Nephron progenitor cell (in vitro differentiated cells): ENCODE results near the gene VAPA.
"Not testable (repeated sequence)": the region's sequence is repeated elsewhere in the genome, so short reads cannot be mapped to it uniquely, and the experiment has no call there.

Experiments used
- DNase-seq: peaks from one replicate; pipeline ENCODE4 v3.0.0; 2021
- H3K27ac Mint-ChIP-seq: 2 replicates; pipeline ENCODE4 v1.8.0; 2021; ENCODE audit warnings: mild to moderate bottlenecking, moderate library complexity, mixed read lengths
- H3K27me3 Mint-ChIP-seq: 2 replicates; pipeline ENCODE4 v1.8.0; 2021; ENCODE audit warnings: mild to moderate bottlenecking, low read depth, mixed read lengths; ENCODE audit not compliant: poor library complexity
- H3K36me3 Mint-ChIP-seq: 2 replicates; pipeline ENCODE4 v1.8.0; 2021; ENCODE audit warnings: low read depth, mixed read lengths
- H3K4me1 Mint-ChIP-seq: 2 replicates; pipeline ENCODE4 v1.8.0; 2021; ENCODE audit warnings: mixed read lengths
- H3K4me3 Mint-ChIP-seq: 2 replicates; pipeline ENCODE4 v1.8.0; 2021; ENCODE audit warnings: mild to moderate bottlenecking, moderate library complexity, mixed read lengths
- H3K9me3 Mint-ChIP-seq: 2 replicates; pipeline ENCODE4 v1.8.0; 2021; ENCODE audit warnings: mild to moderate bottlenecking, moderate library complexity, mixed read lengths
- CTCF ChIP-seq: fragments of 200-600 bp; sonication (generic); IDR thresholded peaks from 2 replicates; pipeline ENCODE4 v1.5.0; 2021; ENCODE audit warnings: antibody characterized with exemption

Gene VAPA

GRCh38 chr18:9890957-9891356, 22.9 kb upstream of the VAPA start:
- Mint-ChIP-seq H3K27me3 (peaks cover 8% of the 10 kb centered on the region), H3K36me3 (no peaks in the 10 kb centered on the region), H3K9me3 (no peaks in the 10 kb centered on the region), H3K27ac (no peak overlapping the region), H3K4me3 (no peak overlapping the region), H3K4me1 (peaks cover 6% of the 10 kb centered on the region)
- no peak for TF ChIP-seq CTCF
- no peak for DNase-seq

- not testable (repeated sequence) for H3K27me3 Mint-ChIP-seq, DNase-seq, H3K4me3 Mint-ChIP-seq, H3K36me3 Mint-ChIP-seq, H3K9me3 Mint-ChIP-seq, H3K4me1 Mint-ChIP-seq, H3K27ac Mint-ChIP-seq
Measured at GRCh38 chr18:9891515-9891914, 22.3 kb upstream of the VAPA start.

- Mint-ChIP-seq H3K27ac (no peak overlapping the region), H3K4me1 (no peaks in the 10 kb centered on the region), H3K4me3 (no peak overlapping the region), H3K27me3 (peaks cover 5% of the 10 kb centered on the region), H3K9me3 (no peaks in the 10 kb centered on the region), H3K36me3 (no peaks in the 10 kb centered on the region)
- no peak for DNase-seq
- TF ChIP-seq CTCF: no peak
Measured at GRCh38 chr18:9894454-9895068, 19.3 kb upstream of the VAPA start.

GRCh38 chr18:9897129-9897528, 16.7 kb upstream of the VAPA start:
- Mint-ChIP-seq H3K4me3 (no peak overlapping the region), H3K27me3 (peaks cover 4% of the 10 kb centered on the region), H3K9me3 (no peaks in the 10 kb centered on the region), H3K4me1 (no peaks in the 10 kb centered on the region), H3K27ac (no peak overlapping the region), H3K36me3 (no peaks in the 10 kb centered on the region)
- DNase-seq: no peak
- TF ChIP-seq CTCF: no peak

- not testable (repeated sequence) for H3K4me1 Mint-ChIP-seq, H3K4me3 Mint-ChIP-seq, H3K27me3 Mint-ChIP-seq, H3K36me3 Mint-ChIP-seq, H3K27ac Mint-ChIP-seq, H3K9me3 Mint-ChIP-seq, DNase-seq
Measured at GRCh38 chr18:9897787-9898291, 16.0 kb upstream of the VAPA start.

GRCh38 chr18:9898792-9899549, 14.8 kb upstream of the VAPA start:
- no peaks in the 10 kb centered on the region for H3K36me3 Mint-ChIP-seq
- H3K9me3 Mint-ChIP-seq: no peaks in the 10 kb centered on the region
- no peak overlapping the region for H3K27ac Mint-ChIP-seq
- no peak for DNase-seq
- no peak overlapping the region for H3K4me3 Mint-ChIP-seq
- H3K4me1 Mint-ChIP-seq: peaks cover 6% of the 10 kb centered on the region
- no peak for TF ChIP-seq CTCF
- H3K27me3 Mint-ChIP-seq: peaks cover 4% of the 10 kb centered on the region

GRCh38 chr18:9899550-9899930, 14.3 kb upstream of the VAPA start:
- H3K4me1 Mint-ChIP-seq, H3K9me3 Mint-ChIP-seq, H3K36me3 Mint-ChIP-seq, DNase-seq, H3K27ac Mint-ChIP-seq, H3K4me3 Mint-ChIP-seq, H3K27me3 Mint-ChIP-seq: not testable (repeated sequence)
